GM19397 (cell line): ENCODE measurements around the gene PELI3.
A peak's percentile ranks its signal among the peaks of the same experiment; 100 is the strongest.
"Not testable (repeated sequence)": the region's sequence is repeated elsewhere in the genome, so short reads cannot be mapped to it uniquely, and the experiment has no call there.

Experiments used
- ATAC-seq: cut with Tn5 transposase; IDR thresholded peaks from one replicate; pipeline ENCODE4 v1.9.1; 2021; ENCODE audit warnings: mild to moderate bottlenecking, moderate library complexity; ENCODE audit not compliant: unreplicated experiment

The PELI3 gene, protein sequence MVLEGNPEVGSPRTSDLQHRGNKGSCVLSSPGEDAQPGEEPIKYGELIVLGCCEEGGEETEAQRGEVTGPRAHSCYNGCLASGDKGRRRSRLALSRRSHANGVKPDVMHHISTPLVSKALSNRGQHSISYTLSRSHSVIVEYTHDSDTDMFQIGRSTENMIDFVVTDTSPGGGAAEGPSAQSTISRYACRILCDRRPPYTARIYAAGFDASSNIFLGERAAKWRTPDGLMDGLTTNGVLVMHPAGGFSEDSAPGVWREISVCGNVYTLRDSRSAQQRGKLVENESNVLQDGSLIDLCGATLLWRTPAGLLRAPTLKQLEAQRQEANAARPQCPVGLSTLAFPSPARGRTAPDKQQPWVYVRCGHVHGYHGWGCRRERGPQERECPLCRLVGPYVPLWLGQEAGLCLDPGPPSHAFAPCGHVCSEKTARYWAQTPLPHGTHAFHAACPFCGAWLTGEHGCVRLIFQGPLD

DNA sequence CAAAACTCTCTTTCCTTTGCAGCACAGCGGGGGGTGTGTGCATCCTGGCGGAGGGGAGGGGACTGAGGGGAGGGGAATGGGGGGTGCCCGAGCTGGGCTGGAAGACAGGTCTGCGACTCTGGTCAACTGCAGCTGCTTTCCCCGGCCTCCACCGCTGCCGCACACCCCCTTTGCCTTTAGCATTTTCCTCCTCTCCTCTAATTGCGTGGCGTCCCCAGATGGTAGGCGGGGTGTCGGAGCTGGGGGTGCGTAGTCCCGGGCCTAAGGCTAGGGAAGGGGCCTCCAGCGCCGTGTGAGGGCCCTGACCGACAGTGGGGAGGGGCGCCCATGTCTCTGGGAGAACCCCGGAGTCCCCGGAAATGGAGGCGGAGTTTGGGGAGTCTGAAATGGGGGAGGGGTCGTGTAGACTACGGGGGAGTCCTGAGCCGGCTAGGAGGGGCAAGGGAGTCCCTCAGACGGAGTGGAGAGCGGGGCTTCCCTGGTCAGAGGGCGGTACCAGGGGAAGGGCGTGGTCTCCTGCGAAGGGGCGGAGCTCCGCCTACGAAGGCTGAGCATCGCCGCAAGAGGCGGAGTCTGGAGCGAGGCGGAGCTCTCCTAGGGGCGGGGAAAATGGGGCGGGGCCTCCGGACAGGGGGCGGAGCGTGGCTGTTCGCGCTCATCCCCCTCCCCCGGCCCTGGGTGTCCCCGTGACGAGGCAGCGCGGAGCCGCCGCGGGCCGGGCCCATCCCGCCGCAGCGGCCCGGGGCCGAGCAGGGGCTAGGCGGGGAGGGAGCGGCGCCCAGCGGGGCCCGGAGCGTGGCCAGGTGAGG lies at the start of gene PELI3:
PELI3 (plus strand) TSS at position 681 of the 809 bp plus-strand sequence. CDS start 1,224 bp downstream, outside the sequence.
- ATAC-seq: peak; percentile 87

DNA sequence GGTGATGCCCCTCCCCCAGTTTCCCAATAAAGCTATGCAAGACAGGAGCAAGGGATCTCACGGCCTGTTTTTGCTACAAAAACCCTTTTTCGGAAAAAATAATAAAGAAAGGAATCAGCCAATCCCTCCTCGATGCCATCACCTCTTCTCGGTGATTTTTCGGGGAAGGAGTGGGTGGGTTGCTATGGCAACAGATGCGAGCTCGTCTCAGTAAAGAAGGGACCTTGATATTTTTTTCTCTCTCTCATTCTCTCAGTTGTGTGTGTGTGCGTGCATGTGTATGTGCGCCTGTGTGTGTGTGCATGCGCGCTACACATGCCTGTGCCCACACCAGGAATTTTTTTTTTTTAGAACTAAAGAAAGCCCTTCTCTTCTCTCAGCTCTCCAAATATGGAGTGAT lies 49.7 kb upstream of the PELI3 start:
- no peak for ATAC-seq

DNA sequence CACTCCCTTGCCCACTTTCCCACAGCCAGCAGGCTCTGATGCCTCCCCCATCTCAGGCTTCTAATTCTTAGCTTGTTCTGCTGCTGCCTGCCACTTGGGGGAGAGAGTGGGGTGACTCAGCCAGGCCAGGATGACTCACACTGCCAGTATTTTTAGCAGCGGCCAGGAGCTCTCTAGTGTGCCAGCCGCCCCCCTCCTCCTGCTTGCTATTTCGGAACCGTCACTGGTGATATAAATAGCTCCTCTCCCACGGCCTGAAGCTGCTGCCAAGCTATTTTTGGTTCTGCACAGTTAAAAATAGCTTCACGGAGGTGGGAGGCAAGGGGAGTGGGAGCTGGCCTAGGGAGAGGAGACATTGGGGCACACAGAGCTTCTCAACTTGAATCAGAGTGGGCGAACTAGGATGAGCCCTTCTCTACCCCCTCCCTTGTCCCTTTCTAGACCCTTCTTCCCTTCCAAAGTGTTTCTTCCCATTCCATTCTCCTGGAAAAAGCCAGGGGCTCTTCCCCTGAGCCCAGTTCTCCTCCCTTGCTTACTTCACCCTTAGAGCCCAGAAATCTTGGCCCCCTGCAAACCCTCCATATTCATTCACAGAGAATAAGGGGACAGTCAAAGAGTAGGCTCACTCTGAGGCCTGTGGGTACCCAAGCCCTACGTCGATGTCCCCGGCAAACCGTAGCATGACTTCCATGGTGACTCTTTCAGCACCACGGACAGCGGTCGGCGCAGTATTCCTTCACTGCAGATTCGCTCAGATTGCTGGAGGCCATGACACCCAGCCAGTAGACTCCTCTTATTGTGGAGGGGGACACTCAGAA lies 48.3 kb upstream of the PELI3 start:
- no peak for ATAC-seq

DNA sequence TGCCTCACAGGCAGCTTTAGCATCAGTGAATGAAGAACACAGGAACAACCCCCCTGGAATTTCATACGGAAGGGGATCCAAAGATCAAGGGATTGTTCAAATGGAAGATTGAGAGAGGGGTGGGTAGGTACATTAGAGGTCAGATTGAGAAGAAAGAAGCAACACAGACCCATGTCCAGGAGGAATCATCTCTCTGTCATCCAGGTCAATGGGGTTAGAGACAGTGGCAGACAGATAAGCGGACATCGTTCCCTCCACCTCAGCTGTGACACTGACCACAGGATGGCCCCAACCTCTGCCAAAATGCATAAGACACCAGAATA lies 47.8 kb upstream of the PELI3 start:
- no peak for ATAC-seq

DNA sequence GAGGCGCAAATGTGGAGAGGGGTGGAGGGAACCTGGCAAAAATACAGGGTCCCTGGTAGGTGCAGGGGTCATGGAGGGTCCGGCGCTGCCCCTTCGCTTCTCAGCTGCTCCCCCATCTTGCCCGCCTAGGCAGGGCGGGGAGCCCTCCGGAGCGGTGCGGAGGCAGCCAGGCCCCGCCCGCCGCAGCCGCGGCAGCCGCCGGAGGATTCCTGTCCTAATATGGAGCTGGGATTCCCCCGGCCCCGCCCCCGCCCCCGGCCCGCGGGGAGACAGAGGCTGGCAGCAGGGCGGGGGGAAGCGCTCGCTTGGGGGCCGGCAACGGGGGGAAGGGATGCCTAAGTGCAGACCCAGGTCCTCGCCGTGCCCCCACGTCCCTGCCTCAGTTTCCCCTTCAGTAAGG lies 46.9 kb upstream of the PELI3 start:
- no peak for ATAC-seq

DNA sequence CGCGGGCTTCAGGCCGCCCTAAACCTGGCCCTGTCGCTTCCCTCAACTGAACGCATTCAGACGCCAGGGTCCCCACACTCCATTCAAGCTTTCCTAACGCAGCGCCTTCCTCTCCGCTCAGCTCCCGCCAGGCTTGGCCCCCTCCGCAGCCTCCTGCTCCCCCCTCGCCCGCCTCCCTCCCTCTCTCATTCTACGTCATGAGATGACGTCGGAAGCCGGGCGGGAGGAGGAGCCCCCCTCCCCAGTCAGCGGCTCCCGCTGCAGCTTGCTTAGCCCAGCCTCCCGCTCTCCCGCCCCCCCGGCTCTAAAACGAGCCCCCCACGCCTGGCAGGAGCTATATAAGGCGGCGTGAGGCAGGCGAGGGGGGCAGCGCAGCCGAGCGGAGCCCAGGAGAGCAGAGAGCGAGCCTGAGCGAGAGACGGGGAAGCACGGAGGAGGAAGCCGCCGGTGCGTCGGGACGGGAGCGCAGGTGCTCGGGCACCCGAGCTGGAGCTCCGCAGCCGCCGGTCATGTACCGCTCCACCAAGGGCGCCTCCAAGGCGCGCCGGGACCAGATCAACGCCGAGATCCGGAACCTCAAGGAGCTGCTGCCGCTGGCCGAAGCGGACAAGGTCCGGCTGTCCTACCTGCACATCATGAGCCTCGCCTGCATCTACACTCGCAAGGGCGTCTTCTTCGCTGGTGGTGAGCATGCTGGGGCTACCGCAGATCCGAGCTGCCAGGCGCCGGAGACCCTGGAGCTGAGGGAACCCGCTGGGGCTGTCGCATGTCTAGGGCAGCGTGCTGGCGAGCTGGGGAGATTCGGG lies 45.8 kb upstream of the PELI3 start, which contains the start of gene NPAS4:
NPAS4 (plus strand) TSS at position 365 of the 806 bp plus-strand sequence; CDS start at position 510, 145 bp downstream.
- ATAC-seq: no peak

DNA sequence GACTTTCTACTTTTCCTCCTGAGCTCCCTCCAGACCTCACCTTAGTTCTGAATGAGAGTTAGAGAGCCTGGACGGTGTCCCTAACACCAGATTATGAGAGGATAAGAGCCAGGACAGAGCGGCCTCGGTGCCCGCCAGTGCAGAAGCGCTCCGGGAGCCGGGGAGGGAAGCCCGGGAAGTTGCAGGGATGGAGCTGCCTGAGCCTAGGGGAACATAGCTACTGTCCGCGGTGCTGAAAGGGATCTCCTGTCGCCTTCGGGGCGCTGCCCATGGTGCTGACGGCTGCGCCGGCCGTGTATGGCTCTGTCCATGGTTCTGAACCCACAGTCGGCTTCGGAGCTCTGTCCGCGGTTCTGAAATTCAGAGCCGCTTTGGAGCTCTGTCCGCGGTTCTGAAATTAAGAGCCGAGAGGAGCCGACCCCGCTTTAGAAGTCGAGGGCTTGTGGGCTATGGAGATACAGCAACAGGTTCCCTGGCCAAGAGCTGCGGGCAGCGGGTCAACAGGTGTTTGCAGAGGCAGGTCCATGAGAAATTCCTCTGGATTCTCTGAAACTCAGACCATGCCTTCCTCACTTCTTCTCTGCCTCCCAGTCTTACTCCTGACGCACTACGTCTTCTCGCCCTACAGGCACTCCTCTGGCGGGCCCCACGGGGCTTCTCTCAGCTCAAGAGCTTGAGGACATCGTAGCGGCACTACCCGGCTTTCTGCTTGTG lies 45.1 kb upstream of the PELI3 start:
- peak; percentile 50 for ATAC-seq

DNA sequence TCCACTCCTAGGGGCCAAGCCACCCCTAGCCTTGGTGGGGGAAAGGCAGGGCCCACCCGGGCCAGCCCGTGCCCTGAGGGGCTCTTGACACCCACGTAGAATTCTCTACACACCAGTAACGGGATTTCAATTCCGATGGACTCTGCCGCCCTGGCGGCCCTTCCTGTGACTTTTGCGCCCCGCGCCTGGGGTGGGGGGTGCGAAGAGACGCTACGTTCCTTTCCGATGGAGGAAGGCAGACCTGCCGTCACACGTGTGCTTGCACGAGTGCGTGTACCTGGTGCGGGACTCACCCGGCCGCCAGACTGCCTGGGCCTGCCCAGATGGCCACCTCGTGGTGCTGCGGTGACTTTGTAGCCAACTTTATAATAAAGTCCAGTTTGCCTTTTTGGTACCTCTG lies 40.4 kb upstream of the PELI3 start:
- ATAC-seq: no peak

DNA sequence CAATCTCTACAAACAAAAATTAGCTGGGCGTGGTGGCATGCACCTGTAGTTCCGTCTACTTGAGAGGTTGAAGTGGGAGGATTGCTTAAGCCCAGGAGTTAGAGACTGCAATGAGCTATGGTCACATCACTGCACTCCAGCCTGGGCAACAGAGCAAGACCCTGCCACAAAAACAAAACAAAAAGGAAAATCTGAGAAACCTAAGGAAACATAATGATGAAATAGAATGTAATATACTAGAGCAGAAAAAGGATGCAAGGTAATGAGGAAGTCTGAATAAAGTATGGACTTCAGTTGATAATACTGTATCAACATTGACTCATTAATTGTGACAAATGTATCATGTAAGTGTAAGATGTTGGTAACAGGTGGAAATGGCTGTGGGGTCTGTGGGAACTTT lies 37.8 kb upstream of the PELI3 start:
- ATAC-seq: no peak

DNA sequence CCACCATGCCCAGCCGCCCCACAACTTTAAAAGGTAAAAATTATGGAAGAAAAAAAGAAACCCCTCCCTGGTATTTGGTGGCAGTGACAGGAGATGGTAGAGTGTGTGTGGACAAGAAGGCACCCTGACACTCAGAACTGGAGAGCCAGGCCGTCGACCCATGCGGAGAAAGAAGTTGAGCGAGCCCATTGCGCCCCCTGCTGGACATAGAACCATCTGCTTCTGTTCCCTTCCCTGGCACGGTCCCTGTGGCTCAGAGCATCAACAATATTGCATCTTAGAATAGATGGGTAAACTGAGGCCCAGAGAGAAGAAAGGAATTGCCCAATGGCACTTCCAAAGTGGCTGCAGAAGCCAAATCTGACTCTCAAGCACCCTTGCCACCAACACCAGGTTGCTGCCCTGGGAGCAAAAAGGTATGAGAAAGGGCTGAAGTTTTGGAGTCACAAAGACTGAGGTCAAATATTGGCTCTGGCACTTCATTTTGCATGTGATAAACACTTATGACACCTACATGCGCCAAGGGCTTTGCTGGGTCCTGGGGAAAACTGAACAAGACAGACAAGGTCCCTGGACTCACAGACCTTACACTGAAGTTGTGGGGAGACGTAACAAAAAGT lies 36.6 kb upstream of the PELI3 start:
- ATAC-seq: no peak

DNA sequence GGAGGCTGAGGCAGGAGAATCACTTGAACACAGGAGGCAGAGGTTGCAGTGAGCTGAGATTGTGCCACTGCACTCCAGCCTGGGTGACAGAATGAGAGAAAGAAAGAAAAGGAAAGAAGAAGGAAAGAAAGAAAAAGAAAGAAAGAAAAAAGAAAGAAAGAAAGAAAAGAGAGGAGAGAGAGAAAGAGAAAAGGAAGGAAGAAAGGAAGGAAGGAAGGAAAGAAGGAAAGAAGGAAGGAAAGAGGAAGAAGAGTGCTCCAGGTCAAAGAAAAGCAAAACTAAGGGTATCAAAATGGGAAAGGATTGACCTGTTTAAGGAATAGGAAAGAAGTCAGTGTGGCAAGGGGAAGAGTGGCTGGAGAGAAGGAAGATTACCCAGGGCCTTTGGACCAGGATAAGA lies 35.4 kb upstream of the PELI3 start:
- ATAC-seq: not testable (repeated sequence)

DNA sequence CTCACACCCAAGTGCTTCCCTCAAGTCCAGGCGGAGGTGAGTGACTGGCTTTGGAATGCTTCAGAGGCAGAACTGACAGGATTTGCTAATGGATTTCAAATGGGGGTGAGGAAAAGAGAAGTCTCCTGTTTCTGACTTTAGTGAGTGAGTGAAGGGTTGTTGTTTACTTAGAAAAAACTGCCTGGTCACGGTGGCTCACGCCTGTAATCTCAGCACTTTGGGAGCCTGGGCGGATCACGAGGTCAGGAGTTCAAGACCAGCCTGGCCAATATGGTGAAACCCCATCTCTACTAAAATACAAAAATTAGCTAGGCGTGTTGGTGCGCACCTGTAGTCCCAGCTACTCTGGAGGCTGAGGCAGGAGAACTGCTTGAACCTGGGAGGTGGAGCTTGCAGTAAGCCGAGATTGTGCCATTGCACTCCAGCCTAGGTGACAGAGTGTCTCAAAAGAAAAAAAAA lies 34.8 kb upstream of the PELI3 start:
- ATAC-seq: not testable (repeated sequence)

DNA sequence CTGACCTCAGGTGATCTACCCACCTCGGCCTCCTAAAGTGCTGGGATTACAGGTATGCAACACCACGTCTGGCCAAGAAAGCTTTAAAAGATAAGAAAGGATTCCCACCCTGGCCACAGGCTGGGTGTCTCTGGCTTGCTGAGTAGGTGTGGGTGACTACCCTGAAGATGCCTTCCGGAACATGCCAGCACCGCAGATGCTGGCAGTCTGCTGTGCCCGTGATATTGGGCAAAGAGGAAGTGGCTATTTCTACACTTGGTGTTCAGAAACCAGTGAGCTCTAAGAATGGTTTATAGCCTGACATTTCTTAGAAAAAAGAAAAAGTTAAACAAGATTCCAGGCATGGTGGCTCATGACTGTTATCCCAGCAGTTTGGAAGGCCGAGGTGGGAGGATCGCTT lies 34.1 kb upstream of the PELI3 start:
- ATAC-seq: no peak

DNA sequence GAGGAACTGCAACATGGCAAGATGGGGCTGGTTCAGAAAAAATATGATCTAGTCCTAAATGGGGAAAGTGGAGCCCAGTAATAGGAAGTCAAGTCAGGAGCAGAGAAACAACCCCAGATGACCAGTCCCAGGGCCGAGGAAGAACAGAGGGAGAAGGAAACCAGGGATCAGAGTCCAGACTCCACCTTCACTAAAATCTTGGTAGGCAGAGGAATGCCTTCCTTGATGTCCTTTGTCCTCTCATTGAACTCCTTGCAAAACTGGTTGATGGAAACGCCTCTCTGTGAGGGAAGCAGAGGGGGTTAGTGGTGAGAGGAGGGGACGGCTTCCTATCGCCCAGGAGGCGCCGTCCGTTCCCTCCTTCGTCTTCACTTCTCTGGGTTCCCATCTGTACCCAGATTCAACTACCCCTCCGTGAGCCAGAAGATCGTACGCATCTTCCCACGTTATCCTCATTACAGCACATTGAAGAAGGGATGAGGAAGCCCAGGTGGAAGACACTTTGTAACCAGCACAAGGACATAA lies 28.7 kb upstream of the PELI3 start:
- ATAC-seq: peak; percentile 4

DNA sequence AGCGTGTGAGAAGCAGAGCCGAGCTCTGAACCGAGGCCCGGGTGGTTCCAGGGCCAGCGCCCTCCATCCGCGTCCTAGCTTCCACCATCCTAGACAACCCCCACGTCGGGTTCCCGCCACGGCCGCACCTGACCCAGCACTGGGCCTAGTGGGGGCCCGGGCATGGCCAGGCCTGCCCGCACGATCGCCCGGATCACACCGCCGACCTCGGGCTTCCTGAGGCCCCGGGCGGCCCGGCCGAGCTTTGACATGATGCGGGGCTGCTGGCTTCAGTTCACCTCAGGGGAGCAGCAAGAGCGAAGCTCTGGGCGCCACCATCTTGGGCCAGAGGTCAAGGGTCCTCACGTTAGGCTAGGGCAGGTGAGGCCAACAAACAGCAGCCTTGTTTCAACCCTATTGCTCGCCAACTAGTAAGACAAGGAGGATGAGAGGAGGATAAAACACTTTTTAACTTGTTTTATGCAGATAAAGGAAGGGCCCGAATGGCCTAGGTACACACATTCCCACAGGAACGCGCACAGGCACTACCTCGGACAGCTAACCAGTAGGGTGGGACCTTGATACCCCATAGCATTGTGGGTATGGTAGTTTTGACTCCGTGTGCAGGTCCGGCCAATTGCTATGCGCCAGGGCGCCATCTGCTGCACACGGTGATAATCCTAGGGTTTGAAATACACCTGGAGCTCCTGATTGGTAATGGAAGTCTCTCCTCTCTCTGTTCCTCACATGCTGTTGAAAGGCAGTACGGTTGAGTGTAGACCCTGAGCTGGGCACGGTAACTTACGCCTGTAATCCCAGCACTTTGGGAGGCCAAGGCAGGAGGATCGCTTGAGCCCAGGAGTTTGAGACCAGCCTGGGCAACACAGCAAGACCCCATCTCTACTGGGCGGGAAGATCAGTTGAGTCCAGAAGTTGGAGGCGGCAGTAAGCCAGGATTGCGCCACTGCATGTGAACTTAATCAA lies 27.9 kb upstream of the PELI3 start, which contains the start of gene MRPL11:
MRPL11 (minus strand) TSS at position 345 of the 963 bp plus-strand sequence; CDS start at position 251, 94 bp downstream.
- ATAC-seq: peak; percentile 84

DNA sequence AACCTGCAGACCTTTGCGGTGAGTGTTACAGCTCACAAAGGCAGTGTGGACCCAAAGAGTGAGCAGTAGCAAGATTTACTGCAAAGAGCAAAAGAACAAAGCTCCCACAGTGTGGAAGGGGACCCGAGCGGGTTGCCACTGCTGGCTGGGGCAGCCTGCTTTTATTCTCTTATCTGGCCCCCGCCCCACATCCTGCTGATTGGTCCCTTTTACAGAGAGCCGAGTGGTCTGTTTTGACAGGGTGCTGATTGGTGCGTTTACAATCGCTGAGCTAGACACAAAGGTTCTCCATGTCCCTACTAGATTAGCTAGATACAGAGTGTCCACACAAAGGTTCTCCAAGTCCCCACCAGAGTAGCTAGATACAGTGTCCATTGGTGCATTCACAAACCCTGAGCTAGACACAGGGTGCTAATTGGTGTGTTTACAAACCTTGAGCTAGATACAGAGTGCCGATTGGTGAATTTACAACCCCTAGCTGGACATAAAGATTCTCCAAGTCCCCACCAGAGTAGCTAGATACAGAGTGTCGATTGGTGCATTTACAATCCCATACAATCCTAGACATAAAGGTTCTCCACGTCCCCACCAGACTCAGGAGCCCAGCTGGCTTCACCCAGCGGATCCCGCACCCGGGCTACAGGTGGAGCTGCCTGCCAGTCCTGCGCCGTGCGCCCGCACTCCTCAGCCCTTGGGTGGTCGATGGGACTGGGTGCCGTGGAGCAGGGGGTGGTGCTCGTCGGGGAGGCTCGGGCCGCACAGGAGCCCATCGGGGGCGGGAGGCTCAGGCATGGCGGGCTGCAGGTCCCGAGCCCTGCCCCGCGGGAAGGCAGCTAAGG lies 26.4 kb upstream of the PELI3 start:
- not testable (repeated sequence) for ATAC-seq

DNA sequence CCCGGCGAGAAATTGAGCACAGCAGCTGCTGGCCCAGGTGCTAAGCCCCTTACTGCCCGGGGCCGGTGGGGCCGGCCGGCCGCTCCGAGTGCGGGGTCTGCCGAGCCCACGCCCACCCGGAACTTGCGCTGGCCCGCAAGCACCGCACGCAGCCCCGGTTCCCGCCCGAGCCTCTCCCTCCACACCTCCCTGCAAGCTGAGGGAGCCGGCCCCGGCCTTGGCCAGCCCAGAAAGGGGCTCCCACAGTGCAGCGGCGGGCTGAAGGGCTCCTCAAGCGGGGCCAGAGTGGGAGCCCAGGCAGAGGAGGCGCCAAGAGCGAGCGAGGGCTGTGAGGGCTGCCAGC lies 25.8 kb upstream of the PELI3 start:
- not testable (repeated sequence) for ATAC-seq
